GM20000 (cell line): ENCODE data around the gene OR2D3.
"Not testable (repeated sequence)": the region's sequence is repeated elsewhere in the genome, so short reads cannot be mapped to it uniquely, and the experiment has no call there.

Experiments
- DNase-seq: peaks from one replicate; pipeline ENCODE4 v3.0.0; 2012; ENCODE audit warnings: low spot score
- CTCF ChIP-seq: IDR thresholded peaks from 2 replicates; pipeline ENCODE4 v1.5.1; 2012; ENCODE audit warnings: mild to moderate bottlenecking, control low read depth; ENCODE audit errors: extremely low read depth, missing control alignments

OR2D3 gene, protein sequence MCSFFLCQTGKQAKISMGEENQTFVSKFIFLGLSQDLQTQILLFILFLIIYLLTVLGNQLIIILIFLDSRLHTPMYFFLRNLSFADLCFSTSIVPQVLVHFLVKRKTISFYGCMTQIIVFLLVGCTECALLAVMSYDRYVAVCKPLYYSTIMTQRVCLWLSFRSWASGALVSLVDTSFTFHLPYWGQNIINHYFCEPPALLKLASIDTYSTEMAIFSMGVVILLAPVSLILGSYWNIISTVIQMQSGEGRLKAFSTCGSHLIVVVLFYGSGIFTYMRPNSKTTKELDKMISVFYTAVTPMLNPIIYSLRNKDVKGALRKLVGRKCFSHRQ

GRCh38 chr11:6920702-6921101, at the start of gene OR2D3:
OR2D3 (plus strand) TSS chr11:6921002; CDS start chr11:6921002, 0 bp downstream.
- TF ChIP-seq CTCF: no peak
- DNase-seq: no peak

- no peak for TF ChIP-seq CTCF
Measured at GRCh38 chr11:6871278-6871677, 49.5 kb upstream of the OR2D3 start.

DNA sequence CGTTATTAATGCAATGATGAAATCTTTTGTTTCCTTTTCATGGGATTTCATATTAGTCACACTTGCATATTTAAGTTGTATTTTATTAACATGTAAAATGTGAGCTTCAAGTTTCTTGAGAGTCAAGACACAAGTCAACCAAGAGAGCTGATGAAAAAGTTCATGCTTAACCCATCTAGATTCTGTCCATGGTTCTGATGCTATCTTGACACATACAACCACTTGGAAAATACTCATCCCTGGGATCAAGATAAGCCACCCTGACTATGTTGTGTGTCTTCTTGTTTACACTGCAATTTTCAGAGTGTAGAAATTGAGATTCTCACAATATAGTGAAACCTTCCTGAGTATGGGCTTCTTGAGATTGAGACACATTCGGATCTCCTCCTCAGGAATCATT, 45.0 kb upstream of the OR2D3 start:
- DNase-seq: no peak
- no peak for TF ChIP-seq CTCF

More at GRCh38 chr11:6871278-6871677, 49.5 kb upstream of the OR2D3 start:
- DNase-seq: no peak

DNA sequence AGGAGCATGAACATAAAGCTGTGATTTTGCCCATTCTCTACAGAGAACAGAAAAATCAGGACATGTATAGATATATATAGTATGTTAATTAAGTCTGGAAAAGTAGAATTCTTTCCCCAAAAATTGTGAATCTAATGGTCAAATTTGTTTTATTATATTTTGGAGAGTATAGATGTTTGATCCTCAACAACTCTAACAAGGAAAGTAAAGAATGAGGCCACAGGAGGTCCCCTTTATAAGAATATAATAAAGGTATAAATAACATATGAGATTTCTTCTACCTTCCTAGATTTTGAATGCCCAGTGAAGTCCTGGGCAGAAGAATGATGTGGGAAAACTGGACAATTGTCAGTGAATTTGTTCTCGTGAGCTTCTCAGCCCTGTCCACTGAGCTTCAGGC, 44.5 kb upstream of the OR2D3 start, which contains the start of gene OR10A4:
OR10A4 (plus strand) TSS at position 301 of the 400 bp plus-strand sequence; CDS start at position 324, 23 bp downstream.
- DNase-seq: no peak
- no peak for TF ChIP-seq CTCF

DNA sequence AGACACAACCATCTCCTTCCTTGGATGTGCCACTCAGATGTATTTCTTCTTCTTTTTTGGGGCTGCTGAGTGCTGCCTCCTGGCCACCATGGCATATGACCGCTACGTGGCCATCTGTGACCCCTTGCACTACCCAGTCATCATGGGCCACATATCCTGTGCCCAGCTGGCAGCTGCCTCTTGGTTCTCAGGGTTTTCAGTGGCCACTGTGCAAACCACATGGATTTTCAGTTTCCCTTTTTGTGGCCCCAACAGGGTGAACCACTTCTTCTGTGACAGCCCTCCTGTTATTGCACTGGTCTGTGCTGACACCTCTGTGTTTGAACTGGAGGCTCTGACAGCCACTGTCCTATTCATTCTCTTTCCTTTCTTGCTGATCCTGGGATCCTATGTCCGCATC, 43.9 kb upstream of the OR2D3 start:
- no peak for TF ChIP-seq CTCF
- DNase-seq: no peak

DNA sequence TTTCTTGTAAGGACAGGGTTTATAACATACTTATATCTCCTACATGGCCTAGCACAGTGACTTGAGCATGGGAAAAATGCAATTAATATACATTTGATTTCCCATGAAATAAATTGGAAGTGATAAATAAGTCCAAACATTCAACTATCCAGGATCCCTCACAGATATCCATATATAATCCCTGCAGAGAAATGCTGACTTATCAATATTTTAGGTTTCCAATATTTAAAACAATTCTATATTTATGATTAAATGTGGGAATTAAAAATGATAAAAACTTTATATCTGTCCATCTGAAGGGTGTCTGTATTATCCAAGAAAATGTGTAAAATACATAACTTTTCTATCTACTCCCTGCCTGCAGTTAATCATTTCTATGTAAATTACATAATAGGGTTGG, 38.1 kb upstream of the OR2D3 start:
- DNase-seq: no peak
- TF ChIP-seq CTCF: no peak

- DNase-seq: not testable (repeated sequence)
Measured at GRCh38 chr11:6887711-6888110, 33.1 kb upstream of the OR2D3 start.

- no peak for DNase-seq
- TF ChIP-seq CTCF: no peak
Measured at GRCh38 chr11:6888830-6889229, 32.0 kb upstream of the OR2D3 start.
